Right atrium auricular region (tissue), 2 donors: Measurements from ENCODE around the gene EIF1. TPM values are rescaled to one million over a fixed set of nuclear protein-coding genes. Genes with fewer than 3 reads are reported as not detected.

Experiments
- DNase-seq: peaks from one replicate; pipeline ENCODE4 v3.0.0-alpha.2; 2019; ENCODE audit warnings: low spot score
- H3K27ac ChIP-seq, 2 donors: fragments of 200-600 bp; sonication (generic); 1 replicate in 1 of 2; 2 replicates in 1 of 2; pipeline ENCODE4 v1.5.1; 2016 to 2019
- H3K27me3 ChIP-seq, 2 donors: fragments of 200-600 bp; sonication (generic); one replicate each; pipeline versions ENCODE4 v1.5.1 to v1.6.0; 2017 to 2019
- H3K36me3 ChIP-seq: fragments of 200-600 bp; sonication (generic); one replicate; pipeline ENCODE4 v1.5.1; 2016
- H3K4me1 ChIP-seq, 2 donors: fragments of 200-600 bp; sonication (generic); one replicate each; pipeline versions ENCODE4 v1.5.1 to v1.6.0; 2017 to 2019
- H3K4me3 ChIP-seq, 2 donors: fragments of 200-600 bp; sonication (generic); 1 replicate in 1 of 2; 2 replicates in 1 of 2; pipeline ENCODE4 v1.5.1; 2017 to 2019; ENCODE audit warnings: mild to moderate bottlenecking in 1 of 2, moderate library complexity in 1 of 2
- H3K9me3 ChIP-seq, 2 donors: fragments of 200-600 bp; sonication (generic); one replicate each; pipeline ENCODE4 v1.5.1; 2019
- CTCF ChIP-seq, 2 donors: fragments of 200-600 bp; sonication (generic); IDR thresholded peaks; one replicate each; pipeline ENCODE4 v1.5.1; 2019; ENCODE audit warnings: antibody characterized with exemption in 2 of 2
- total RNA-seq, 2 donors: library from RNA; depleted of rRNA; stranded (reverse); fragments of >200 nt; gene quantifications; one replicate each; pipeline ENCODE4 v1.1.0, GENCODE V29; 2016

Gene EIF1
- total RNA-seq, 2 donors from 2014 or later: 331 to 390 TPM

- Histone ChIP-seq H3K9me3 (no peaks in the 10 kb centered on the region), H3K36me3 (no peaks in the 10 kb centered on the region), H3K4me1 (no peaks in the 10 kb centered on the region), H3K27ac (no peak overlapping the region), H3K4me3 (no peak overlapping the region), H3K27me3 (no peaks in the 10 kb centered on the region)
- DNase-seq: no peak
- TF ChIP-seq CTCF (IDR thresholded peaks at IDR 0.05): no peak
Observed at GRCh38 chr17:41654678-41655607, 33.7 kb upstream of the EIF1 start.

GRCh38 chr17:41655611-41656111, 33.0 kb upstream of the EIF1 start:
- Histone ChIP-seq H3K4me1 (no peaks in the 10 kb centered on the region), H3K36me3 (no peaks in the 10 kb centered on the region), H3K4me3 (no peak overlapping the region), H3K27me3 (no peaks in the 10 kb centered on the region), H3K9me3 (no peaks in the 10 kb centered on the region), H3K27ac (no peak overlapping the region)
- no peak for DNase-seq
- TF ChIP-seq CTCF (IDR thresholded peaks at IDR 0.05): no peak

GRCh38 chr17:41656249-41657023, 32.2 kb upstream of the EIF1 start:
- H3K4me3 ChIP-seq: no peak overlapping the region
- TF ChIP-seq CTCF (IDR thresholded peaks at IDR 0.05): no peak
- no peaks in the 10 kb centered on the region for H3K27me3 ChIP-seq
- no peaks in the 10 kb centered on the region for H3K4me1 ChIP-seq
- H3K27ac ChIP-seq: no peak overlapping the region
- H3K36me3 ChIP-seq: no peaks in the 10 kb centered on the region
- no peaks in the 10 kb centered on the region for H3K9me3 ChIP-seq
- no peak for DNase-seq

GRCh38 chr17:41657176-41657754, 31.4 kb upstream of the EIF1 start:
- H3K4me1 ChIP-seq: no peaks in the 10 kb centered on the region
- H3K4me3 ChIP-seq: no peak overlapping the region
- no peak for TF ChIP-seq CTCF (IDR thresholded peaks at IDR 0.05)
- no peaks in the 10 kb centered on the region for H3K9me3 ChIP-seq
- no peak for DNase-seq
- no peak overlapping the region for H3K27ac ChIP-seq
- H3K27me3 ChIP-seq: no peaks in the 10 kb centered on the region
- H3K36me3 ChIP-seq: no peaks in the 10 kb centered on the region

- no peaks in the 10 kb centered on the region for H3K27me3 ChIP-seq
- no peaks in the 10 kb centered on the region for H3K4me1 ChIP-seq
- no peak overlapping the region for H3K4me3 ChIP-seq
- TF ChIP-seq CTCF (IDR thresholded peaks at IDR 0.05): no peak
- no peak overlapping the region for H3K27ac ChIP-seq
- no peaks in the 10 kb centered on the region for H3K9me3 ChIP-seq
- no peak for DNase-seq
- no peaks in the 10 kb centered on the region for H3K36me3 ChIP-seq
Observed at GRCh38 chr17:41657936-41658335, 30.7 kb upstream of the EIF1 start.
